HG03066 (cell line): ENCODE measurements around the gene IRS2.
"Not testable (repeated sequence)": the region's sequence is repeated elsewhere in the genome, so short reads cannot be mapped to it uniquely, and the experiment has no call there.

ENCODE experiments used
- ATAC-seq: cut with Tn5 transposase; IDR thresholded peaks from one replicate; pipeline ENCODE4 v1.9.1; 2021; ENCODE audit warnings: low read depth; ENCODE audit not compliant: unreplicated experiment

The IRS2 gene

GRCh38 chr13:109786457-109787134 lies at the start of gene IRS2:
IRS2 (minus strand) TSS chr13:109786583; CDS start chr13:109786053, 530 bp downstream.
- ATAC-seq = peak; percentile 91

DNA sequence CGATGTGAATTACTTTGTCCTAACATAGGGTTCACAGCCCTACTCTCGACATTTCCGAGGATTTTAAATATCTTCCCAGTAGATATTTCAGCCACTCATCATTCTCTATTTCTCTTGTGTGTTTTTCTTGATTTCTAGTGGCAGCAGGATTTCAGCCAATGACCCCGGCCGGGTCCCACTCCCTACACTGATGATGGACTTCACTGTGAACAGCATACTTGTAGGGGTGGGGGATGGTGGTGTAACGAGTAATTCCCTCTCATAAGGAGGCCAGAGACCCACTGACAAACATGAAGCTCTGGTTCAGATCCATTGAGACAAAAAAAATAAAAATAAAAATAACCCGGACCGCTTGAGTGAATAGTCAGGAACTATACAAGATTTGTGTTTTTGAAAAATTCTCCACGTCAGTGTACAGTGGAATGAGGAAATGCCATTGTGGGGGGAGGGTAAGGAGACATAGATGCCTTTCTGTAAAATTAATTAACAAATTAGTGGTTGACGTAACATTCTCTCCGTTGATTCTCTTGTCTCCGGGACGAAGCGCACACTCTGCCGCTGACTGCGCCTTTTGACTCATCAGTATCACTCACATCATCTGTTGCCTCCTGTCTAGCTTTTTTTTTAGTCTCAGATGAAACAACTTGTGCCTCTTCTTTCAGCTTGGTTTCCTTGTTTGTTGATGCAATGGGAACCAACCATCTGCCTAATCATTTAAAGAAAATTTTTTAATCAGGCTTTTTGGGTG lies 48.8 kb upstream of the IRS2 start:
- ATAC-seq = no peak

DNA sequence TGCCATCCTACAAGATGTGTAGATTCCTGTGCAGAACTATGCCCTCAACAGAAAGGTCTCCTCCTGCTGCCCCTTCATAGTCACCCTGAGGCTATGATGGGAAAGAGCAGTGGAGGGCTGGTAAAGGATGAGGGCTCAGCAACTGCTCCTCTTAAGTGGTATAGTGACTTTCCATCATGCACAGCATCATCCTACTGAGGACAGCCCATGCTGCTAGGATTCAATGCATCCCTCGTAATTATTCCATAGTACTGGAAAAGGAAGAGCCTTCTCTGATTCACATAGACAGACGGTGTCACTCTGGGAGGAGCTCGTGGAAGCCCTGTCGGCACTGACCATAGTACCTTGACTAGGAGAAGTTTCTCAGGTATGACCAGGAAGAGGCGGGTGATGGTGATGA lies 47.6 kb upstream of the IRS2 start:
- no peak for ATAC-seq

GRCh38 chr13:109833071-109833470 lies 46.7 kb upstream of the IRS2 start:
- ATAC-seq = no peak

- not testable (repeated sequence) for ATAC-seq
Observed at GRCh38 chr13:109828591-109829316, 42.4 kb upstream of the IRS2 start.

DNA sequence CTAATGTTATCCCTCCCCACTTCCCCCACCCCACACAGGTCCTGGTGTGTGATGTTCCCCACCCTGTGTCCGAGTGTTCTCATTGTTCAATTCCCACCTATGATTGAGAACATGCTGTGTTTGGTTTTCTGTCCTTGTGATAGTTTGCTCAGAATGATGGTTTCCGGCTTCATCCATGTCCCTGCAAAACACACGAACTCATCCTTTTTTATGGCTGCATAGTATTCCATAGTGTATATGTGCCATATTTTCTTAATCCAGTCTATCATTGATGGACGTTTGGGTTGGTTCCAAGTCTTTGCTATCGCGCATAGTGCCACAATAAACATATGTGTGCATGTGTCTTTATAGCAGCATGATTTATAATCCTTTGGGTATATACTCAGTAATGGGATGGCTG lies 36.8 kb upstream of the IRS2 start:
- ATAC-seq = not testable (repeated sequence)

DNA sequence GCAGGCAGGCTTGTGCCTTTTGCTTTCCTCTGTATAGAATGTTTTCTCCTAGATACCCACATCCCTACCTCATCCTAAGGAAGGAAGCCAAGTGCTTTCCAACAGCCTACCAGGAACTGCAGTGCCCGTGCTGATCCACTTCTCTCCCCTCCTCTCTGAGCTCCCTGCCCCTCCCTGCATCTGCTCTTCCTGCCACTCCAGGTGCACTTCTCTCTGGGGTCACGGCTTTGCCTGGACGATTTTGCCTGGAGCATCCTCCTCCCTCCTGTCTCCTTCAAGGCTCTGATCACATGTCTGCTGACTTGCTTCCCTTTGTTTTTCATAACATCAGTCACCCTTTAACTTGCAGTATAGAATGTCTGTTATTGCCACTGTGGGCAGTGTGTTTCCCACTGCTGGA lies 34.7 kb upstream of the IRS2 start:
- ATAC-seq = no peak

GRCh38 chr13:109819874-109820273 lies 33.5 kb upstream of the IRS2 start:
- no peak for ATAC-seq

DNA sequence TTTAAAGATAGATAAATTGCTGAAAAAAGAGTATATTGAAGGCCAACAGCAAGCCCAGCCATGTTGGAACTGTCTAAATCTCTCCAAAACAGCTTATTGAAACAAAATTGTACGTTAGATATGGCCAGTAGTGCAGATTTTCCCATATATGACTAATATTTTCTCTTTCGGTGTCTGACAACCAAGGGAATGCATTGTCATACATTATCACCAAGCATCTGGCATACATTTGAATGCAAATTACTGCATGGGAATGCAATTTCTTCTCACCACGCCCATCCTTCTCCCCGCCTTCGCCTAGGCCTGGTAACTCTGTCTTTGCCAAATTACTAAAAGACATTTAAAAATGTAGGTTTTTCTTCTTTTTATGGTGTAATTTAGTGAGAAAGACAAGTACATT lies 32.5 kb upstream of the IRS2 start:
- no peak for ATAC-seq

DNA sequence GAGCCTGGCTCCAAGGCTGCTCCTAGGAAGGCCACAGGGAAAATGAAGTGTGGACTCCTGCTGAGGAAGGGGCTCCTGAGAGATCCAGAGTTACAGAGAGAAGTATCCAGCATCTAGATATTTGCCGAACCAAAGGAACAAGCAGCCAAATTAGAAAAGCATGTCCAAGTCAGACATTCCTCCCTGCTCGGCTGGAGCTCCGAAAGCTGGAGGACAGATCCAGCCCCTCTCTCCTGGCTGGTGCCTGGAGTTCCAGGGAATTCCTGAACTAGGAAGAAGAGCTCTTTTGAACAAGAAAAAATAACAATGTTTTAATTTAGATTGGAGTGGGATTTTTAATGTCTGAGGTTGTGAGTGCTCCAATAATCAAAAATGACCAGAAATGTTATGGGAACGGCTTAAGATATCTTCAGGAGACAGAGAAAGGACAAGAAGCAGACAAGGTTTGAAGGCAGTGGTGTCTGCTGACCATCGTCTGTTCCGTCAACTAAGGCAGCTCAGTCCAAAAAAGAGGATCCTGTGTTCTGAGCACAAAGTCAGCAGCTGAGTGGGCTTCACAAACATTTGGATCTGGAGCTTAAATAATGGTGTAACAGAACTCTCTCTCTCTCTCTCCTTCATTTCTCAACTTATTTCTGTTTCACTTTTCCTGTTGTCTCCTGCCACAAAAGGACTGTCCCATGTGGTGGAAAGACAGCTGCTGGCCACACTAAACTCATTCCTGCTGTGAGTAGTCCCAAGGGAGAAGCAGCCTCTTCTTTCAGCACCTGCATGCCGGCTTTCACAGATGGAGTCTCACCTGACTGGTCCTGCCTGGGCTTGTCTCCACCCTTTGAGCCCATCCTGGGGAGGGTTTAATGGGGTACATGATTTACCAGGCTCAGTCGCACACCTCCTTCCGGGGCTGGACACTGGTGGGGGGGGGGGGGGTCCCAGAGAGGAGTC lies 31.5 kb upstream of the IRS2 start:
- ATAC-seq = no peak

DNA sequence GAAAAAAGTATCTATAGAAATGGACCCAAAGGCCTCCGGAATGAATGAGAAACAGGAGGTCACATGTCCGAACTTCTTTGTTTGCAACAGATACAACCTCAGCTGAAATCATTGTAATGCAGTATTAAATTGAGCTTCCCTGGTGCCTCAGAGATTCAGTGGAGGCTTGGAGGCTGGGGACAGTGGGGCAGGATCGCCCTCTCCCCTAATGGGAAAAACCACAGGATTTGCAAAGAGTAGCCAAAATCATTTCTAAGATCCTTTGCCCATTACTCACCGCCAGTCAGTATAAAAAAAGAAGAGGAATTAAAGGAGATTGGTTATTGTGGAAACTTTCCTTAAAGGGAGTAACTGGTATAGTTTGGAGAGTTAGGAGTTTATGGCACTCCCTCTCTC lies 30.4 kb upstream of the IRS2 start:
- no peak for ATAC-seq

GRCh38 chr13:109816112-109816807 lies 29.9 kb upstream of the IRS2 start:
- no peak for ATAC-seq

GRCh38 chr13:109815651-109816050 lies 29.3 kb upstream of the IRS2 start:
- ATAC-seq = no peak

- no peak for ATAC-seq
Observed at GRCh38 chr13:109813663-109814062, 27.3 kb upstream of the IRS2 start.

DNA sequence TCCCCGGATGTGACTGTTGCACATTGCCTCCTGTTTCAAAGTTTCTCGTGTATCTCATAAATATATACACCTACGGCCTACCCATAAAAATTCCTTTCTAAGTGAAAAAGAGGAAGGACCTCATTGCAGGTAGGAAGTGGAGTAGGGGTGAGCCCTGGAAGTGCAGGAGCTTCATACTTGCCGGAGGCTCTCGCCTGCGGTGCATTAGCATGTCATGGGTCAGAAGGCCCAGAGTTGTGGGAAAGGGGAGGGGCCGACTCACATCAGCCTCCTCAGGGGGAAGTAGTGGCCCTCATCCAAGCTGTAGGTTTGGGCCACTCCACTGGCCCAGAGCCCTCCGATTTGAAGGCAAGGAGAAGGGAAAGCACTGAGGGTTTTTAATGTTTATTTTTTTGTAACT lies 26.0 kb upstream of the IRS2 start:
- no peak for ATAC-seq

DNA sequence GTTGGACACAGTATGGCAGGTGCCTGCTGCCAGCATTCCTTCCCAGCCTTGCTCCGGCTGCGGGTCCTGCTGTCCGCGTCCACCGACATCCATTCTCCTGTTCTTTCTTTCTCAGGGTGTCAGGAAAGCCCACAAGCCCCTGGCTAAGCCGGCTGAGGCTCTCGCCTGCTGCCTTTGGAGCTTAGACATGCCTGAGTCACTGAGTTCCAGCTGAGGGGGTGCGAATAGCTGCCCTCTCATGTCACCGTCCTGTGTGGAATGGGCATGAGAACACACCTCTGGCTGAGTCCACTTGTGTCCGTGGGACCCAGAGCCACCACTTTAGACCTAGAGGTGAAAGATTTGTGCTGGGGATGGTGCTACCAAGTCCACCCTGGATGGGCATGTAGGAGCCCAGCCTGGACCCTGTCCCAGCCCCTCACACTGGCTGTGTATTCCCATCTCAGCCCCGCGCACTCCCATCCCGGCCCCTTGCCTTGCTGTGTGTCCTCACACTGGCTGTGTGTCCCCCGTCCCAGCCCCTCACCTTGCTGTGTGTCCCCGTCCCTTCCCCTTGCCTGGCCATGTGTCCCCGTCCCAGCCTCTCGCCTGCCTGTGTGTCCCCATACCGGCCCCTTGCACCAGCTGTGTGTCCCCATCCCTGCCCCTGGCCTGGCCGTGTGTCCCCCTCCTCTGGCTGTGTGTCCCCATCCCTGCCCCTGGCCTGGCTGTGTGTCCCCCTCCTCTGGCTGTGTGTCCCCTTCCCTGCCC lies 24.6 kb upstream of the IRS2 start:
- ATAC-seq = no peak

- no peak for ATAC-seq
Observed at GRCh38 chr13:109809216-109809932, 23.0 kb upstream of the IRS2 start.

GRCh38 chr13:109807345-109807744 lies 21.0 kb upstream of the IRS2 start:
- no peak for ATAC-seq

DNA sequence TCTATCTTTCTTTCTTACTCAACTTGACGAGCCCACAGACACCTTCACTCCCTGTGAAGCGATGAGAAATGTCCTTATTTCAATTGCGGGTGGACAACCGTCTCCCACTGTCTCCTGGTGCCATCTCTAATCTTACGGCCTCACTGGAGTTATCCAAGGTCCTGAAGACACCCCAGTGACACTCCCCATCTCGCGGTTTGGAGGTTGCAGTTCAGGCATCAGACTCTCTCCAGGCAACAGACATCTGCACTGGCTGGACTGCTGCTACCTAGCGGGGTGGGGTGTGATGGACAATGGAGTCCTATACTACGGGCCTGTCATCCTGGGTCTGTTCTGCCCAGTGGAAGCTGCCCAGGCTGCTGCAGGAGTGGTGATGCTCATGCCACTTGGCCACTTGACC lies 18.3 kb upstream of the IRS2 start:
- ATAC-seq = no peak
